PFSK-1 (cell line): Measurements from ENCODE around the gene PZP.

ENCODE experiments used
- POLR2AphosphoS5 ChIP-seq: IDR thresholded peaks from 2 replicates; pipeline ENCODE4 v1.6.1; 2012; ENCODE audit warnings: low read depth, mild to moderate bottlenecking, control low read depth, low read length, moderate library complexity
- REST ChIP-seq, 2 experiments: IDR thresholded peaks; 2 replicates each; pipeline versions ENCODE4 v1.6.1 to v1.8.0; 2011 to 2012; ENCODE audit warnings: low read depth in 2 of 2, low read length in 2 of 2, control low read depth in 1 of 2, inconsistent platforms in 1 of 2, mild to moderate bottlenecking in 1 of 2, moderate library complexity in 1 of 2; ENCODE audit not compliant: insufficient read depth in 1 of 2
- SIN3A ChIP-seq: IDR thresholded peaks from 2 replicates; pipeline ENCODE4 v1.6.1; 2012; ENCODE audit warnings: mild to moderate bottlenecking, low read length, moderate library complexity, borderline replicate concordance; ENCODE audit not compliant: insufficient read depth

GRCh38 chr12:9256341-9256740, 48.1 kb upstream of the PZP start:
- TF ChIP-seq POLR2AphosphoS5 (no peak), SIN3A (no peak), REST (IDR thresholded peaks at IDR 0.05; ENCODE audit: insufficient read depth in 1 of 2, low read depth in 2 of 2, low read length in 2 of 2) (no peak)
